ENCODE results near the gene RAI14. TPM values are rescaled to one million over a fixed set of nuclear protein-coding genes. Genes with fewer than 3 reads are reported as not detected.
A peak's percentile ranks its signal among the peaks of the same experiment; 100 is the strongest.

Gene RAI14
- total RNA-seq, 1 donor from 2014 or later, result 307 TPM

DNA sequence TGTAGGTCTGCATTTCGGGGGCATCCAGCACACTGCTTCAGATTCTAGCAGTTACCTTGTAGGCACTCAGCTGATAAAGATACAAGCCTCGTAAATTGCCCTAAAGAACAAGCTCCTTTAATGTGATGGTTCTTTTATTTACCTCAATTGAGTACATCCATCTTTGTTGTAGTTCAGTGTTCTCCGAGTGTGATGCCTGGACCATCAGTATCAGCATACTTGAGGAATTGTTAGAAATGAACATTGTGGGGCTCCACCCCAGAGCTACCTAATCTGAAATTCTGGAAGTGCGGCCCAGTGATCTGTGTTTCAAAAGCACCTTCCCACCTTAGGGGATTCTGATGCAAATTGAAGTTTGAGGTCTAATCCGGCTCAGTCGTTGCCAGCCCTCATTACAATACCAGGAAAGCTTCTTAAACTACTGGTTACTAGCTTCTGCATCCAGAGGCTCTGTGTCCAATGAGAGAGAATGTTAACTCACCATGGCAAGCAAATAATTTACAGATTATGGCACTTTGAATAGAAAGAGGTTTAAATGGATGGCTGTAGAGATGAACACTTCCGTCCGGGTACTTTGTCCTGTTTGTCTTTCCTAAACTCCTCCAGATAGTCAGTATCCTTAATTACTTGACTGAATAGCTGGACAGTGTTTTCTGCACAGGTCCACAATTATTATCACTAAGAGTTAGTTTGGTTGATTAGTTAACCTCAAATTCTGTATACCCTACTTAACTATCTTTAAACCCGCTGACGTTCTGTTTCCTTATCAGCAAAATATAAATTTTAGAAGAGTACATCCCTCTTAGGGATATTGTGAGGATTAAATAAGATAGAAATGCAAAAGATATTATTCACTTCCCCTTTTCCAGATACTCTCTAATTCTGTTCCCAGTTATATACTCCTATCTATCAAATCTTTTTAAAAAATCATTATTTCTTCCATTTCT, 47.9 kb downstream of the RAI14 start:
- H3K27me3 ChIP-seq (ENCODE audit: insufficient read depth, low read length), result no peaks in the 10 kb centered on the region
- Mint-ChIP-seq H3K9me3 (ENCODE audit: unreplicated experiment) (no peaks in the 10 kb centered on the region), H3K27me3 (ENCODE audit: low read depth, unreplicated experiment) (no peaks in the 10 kb centered on the region), H3K4me3 (ENCODE audit: unreplicated experiment) (no peak overlapping the region), H3K4me1 (ENCODE audit: low read depth, unreplicated experiment) (peaks cover 50% of the 10 kb centered on the region), H3K27ac (ENCODE audit: unreplicated experiment) (no peak overlapping the region), H3K36me3 (ENCODE audit: low read depth, unreplicated experiment) (peaks cover 17% of the 10 kb centered on the region)
- H3K9me3 ChIP-seq (ENCODE audit: insufficient read depth, low read depth, low read length), result no peaks in the 10 kb centered on the region
- FAIRE-seq (no peak), DNase-seq (ENCODE audit: low read depth) (no peak)
- H3K4me3 ChIP-seq (ENCODE audit: insufficient read depth, low read depth, low read length), result no peak overlapping the region
- no peak overlapping the region for H2AFZ ChIP-seq (ENCODE audit: low read depth, low read length)
- peaks cover 8% of the 10 kb centered on the region for H3K36me3 ChIP-seq (ENCODE audit: insufficient read depth, low read length)
- H4K20me1 ChIP-seq (ENCODE audit: insufficient read depth, low read length), result peaks cover 22% of the 10 kb centered on the region
- no peak for TF ChIP-seq EZH2 (IDR thresholded peaks at IDR 0.05; ENCODE audit: insufficient read depth, low read length)
- TF ChIP-seq, protein P1, sequence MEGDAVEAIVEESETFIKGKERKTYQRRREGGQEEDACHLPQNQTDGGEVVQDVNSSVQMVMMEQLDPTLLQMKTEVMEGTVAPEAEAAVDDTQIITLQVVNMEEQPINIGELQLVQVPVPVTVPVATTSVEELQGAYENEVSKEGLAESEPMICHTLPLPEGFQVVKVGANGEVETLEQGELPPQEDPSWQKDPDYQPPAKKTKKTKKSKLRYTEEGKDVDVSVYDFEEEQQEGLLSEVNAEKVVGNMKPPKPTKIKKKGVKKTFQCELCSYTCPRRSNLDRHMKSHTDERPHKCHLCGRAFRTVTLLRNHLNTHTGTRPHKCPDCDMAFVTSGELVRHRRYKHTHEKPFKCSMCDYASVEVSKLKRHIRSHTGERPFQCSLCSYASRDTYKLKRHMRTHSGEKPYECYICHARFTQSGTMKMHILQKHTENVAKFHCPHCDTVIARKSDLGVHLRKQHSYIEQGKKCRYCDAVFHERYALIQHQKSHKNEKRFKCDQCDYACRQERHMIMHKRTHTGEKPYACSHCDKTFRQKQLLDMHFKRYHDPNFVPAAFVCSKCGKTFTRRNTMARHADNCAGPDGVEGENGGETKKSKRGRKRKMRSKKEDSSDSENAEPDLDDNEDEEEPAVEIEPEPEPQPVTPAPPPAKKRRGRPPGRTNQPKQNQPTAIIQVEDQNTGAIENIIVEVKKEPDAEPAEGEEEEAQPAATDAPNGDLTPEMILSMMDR (IDR thresholded peaks at IDR 0.05; ENCODE audit: insufficient read depth, low read depth, low read length), result no peak
- no peak overlapping the region for H3K9ac ChIP-seq (ENCODE audit: low read length)
- H3K4me1 ChIP-seq (ENCODE audit: insufficient read depth, low read length), result peaks cover 30% of the 10 kb centered on the region
- peak overlapping the region; percentile 19 for H3K27ac ChIP-seq (ENCODE audit: low read depth, low read length)
- H3K4me2 ChIP-seq (ENCODE audit: low read length), result no peak overlapping the region
- H3K79me2 ChIP-seq (ENCODE audit: insufficient read depth, low read length), result peaks cover 98% of the 10 kb centered on the region

DNA sequence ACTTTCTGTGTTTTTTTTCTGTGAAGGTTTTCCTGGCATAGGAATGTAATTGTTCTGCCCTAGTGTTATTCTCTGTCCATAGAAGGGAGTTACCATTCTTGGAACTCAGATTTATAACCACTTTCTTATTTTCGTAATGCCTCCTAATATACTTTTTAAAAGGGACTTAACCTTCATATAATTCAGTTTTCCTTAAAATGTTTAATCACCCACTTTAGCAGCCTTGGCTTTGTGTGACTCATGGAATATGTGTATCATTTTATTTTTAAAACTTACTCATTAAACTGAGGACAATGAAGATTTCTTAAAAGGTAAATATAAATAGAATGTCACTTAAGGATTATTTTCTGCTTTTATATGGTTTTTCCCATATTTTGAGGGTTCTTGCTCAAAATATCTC, 50.0 kb downstream of the RAI14 start:
- H3K79me2 ChIP-seq (ENCODE audit: insufficient read depth, low read length), result peaks cover 88% of the 10 kb centered on the region
- H3K4me2 ChIP-seq (ENCODE audit: low read length), result peak overlapping the region; percentile 25

More for the DNA sequence above, 50.0 kb downstream of the RAI14 start:
- Mint-ChIP-seq H3K4me3 (ENCODE audit: unreplicated experiment) (no peak overlapping the region), H3K9me3 (ENCODE audit: unreplicated experiment) (no peaks in the 10 kb centered on the region), H3K36me3 (ENCODE audit: low read depth, unreplicated experiment) (peaks cover 15% of the 10 kb centered on the region), H3K4me1 (ENCODE audit: low read depth, unreplicated experiment) (peaks cover 50% of the 10 kb centered on the region), H3K27me3 (ENCODE audit: low read depth, unreplicated experiment) (no peaks in the 10 kb centered on the region), H3K27ac (ENCODE audit: unreplicated experiment) (no peak overlapping the region)
- peak overlapping the region; percentile 61 for H3K27ac ChIP-seq (ENCODE audit: low read depth, low read length)
- H3K36me3 ChIP-seq (ENCODE audit: insufficient read depth, low read length), result peaks cover 8% of the 10 kb centered on the region
- DNase-seq (ENCODE audit: low read depth) (peak; percentile 47), FAIRE-seq (no peak)
- H3K27me3 ChIP-seq (ENCODE audit: insufficient read depth, low read length), result no peaks in the 10 kb centered on the region
- H3K4me3 ChIP-seq (ENCODE audit: insufficient read depth, low read depth, low read length), result no peak overlapping the region
- no peak for TF ChIP-seq EZH2 (IDR thresholded peaks at IDR 0.05; ENCODE audit: insufficient read depth, low read length)
- TF ChIP-seq, protein P1 (IDR thresholded peaks at IDR 0.05; ENCODE audit: insufficient read depth, low read depth, low read length), result no peak
- H3K9me3 ChIP-seq (ENCODE audit: insufficient read depth, low read depth, low read length), result no peaks in the 10 kb centered on the region
- H2AFZ ChIP-seq (ENCODE audit: low read depth, low read length), result no peak overlapping the region
- H4K20me1 ChIP-seq (ENCODE audit: insufficient read depth, low read length), result peaks cover 4% of the 10 kb centered on the region
- H3K4me1 ChIP-seq (ENCODE audit: insufficient read depth, low read length), result peaks cover 47% of the 10 kb centered on the region
- peak overlapping the region; percentile 39 for H3K9ac ChIP-seq (ENCODE audit: low read length)

Measured in astrocyte (in vitro differentiated cells and primary cell).